Left ventricle myocardium inferior (tissue), 1 donor: Measurements from ENCODE around the gene ZNF280A. TPM values are rescaled to one million over a fixed set of nuclear protein-coding genes. Genes with fewer than 3 reads are reported as not detected.

Source experiments
- DNase-seq: peaks from one replicate; pipeline ENCODE4 v3.0.0-alpha.2; 2020
- H3K27ac ChIP-seq: fragments of 200-600 bp; replicated peaks from 2 replicates; pipeline ENCODE4 v1.8.0; 2021
- H3K27me3 ChIP-seq: fragments of 200-600 bp; 2 replicates; pipeline ENCODE4 v1.8.0; 2021; ENCODE audit warnings: low read depth
- H3K36me3 ChIP-seq: fragments of 200-600 bp; 2 replicates; pipeline ENCODE4 v1.8.0; 2021
- H3K4me1 ChIP-seq: fragments of 200-600 bp; 2 replicates; pipeline ENCODE4 v1.8.0; 2021
- H3K4me3 ChIP-seq: fragments of 200-600 bp; 2 replicates; pipeline ENCODE4 v1.8.0; 2021; ENCODE audit warnings: mild to moderate bottlenecking, moderate library complexity
- H3K9me3 ChIP-seq: fragments of 200-600 bp; replicated peaks from 2 replicates; pipeline ENCODE4 v1.8.0; 2021
- CTCF ChIP-seq: fragments of 200-600 bp; IDR thresholded peaks from 2 replicates; pipeline ENCODE4 v1.8.0; 2021; ENCODE audit warnings: antibody characterized with exemption, mild to moderate bottlenecking, borderline replicate concordance
- intact Hi-C: fragments of 100-400 bp; cut with micrococcal nuclease; formaldehyde crosslinking; loops from one replicate; pipeline ENCODE4 v1.11.0; 2022
- long read RNA-seq: library from polyadenylated mRNA; unstranded; transcript quantifications from one replicate; pipeline ENCODE4 v2.0.0, GENCODE V29; 2021
- total RNA-seq: library from RNA; stranded (reverse); fragmentation: NEBNext Ultra II Directional; extraction: Animal tissue kit (Norgen Biotek cat#: 25700); gene quantifications from one replicate; pipeline ENCODE4 v1.2.1, GENCODE V29; 2021
- donor health status: DM: no; HTN: yes; CAD: no; lungs with severe emphysema.

ZNF280A gene
- total RNA-seq = not detected
- long read RNA-seq = 0 reads

GRCh38 chr22:22520020-22520656 lies at the start of gene ZNF280A:
Gene ZNF280A (minus strand): TSS chr22:22520270. CDS start chr22:22515630, 4,640 bp downstream.
- peaks cover 85% of the 10 kb centered on the region for H3K27me3 ChIP-seq
- DNase-seq = no peak
- H3K36me3 ChIP-seq = no peaks in the 10 kb centered on the region
- H3K4me3 ChIP-seq = no peak within 1 kb of the TSS
- H3K9me3 ChIP-seq = no peaks in the 10 kb centered on the region
- intact Hi-C loops = no loop called here
- no peak for TF ChIP-seq CTCF
- no peaks in the 10 kb centered on the region for H3K4me1 ChIP-seq
- H3K27ac ChIP-seq = no peak within 1 kb of the TSS

GRCh38 chr22:22569218-22569617 lies 49.1 kb upstream of the ZNF280A start:
- intact Hi-C loops = no loop called here
- Histone ChIP-seq H3K36me3 (no peaks in the 10 kb centered on the region), H3K9me3 (peaks cover 7% of the 10 kb centered on the region), H3K4me1 (no peaks in the 10 kb centered on the region), H3K27ac (no peak overlapping the region), H3K27me3 (peaks cover 100% of the 10 kb centered on the region), H3K4me3 (no peak overlapping the region)
- no peak for TF ChIP-seq CTCF
- DNase-seq = no peak

GRCh38 chr22:22565981-22566380 lies 45.9 kb upstream of the ZNF280A start:
- TF ChIP-seq CTCF = no peak
- intact Hi-C loops = no loop called here
- peaks cover 69% of the 10 kb centered on the region for H3K27me3 ChIP-seq
- no peak overlapping the region for H3K4me3 ChIP-seq
- no peak for DNase-seq
- H3K9me3 ChIP-seq = peaks cover 7% of the 10 kb centered on the region
- H3K36me3 ChIP-seq = no peaks in the 10 kb centered on the region
- no peak overlapping the region for H3K27ac ChIP-seq
- no peaks in the 10 kb centered on the region for H3K4me1 ChIP-seq

- DNase-seq = peak; percentile 38
- H3K36me3 ChIP-seq = no peaks in the 10 kb centered on the region
- H3K4me3 ChIP-seq = no peak within 1 kb of the TSS
- peaks cover 7% of the 10 kb centered on the region for H3K27me3 ChIP-seq
- H3K27ac ChIP-seq = no peak within 1 kb of the TSS
- peak; percentile 47 for TF ChIP-seq CTCF
- H3K4me1 ChIP-seq = peaks cover 8% of the 10 kb centered on the region
- intact Hi-C loops = no loop called here
- H3K9me3 ChIP-seq = no peaks in the 10 kb centered on the region
Observed at GRCh38 chr22:22558972-22559603, 39.0 kb upstream of the ZNF280A start, which contains the start of gene PRAME. Gene PRAME (minus strand): TSS chr22:22559265. CDS start chr22:22556832, 2,433 bp downstream.

- Histone ChIP-seq H3K36me3 (no peaks in the 10 kb centered on the region), H3K27me3 (peaks cover 7% of the 10 kb centered on the region), H3K4me1 (peaks cover 9% of the 10 kb centered on the region), H3K9me3 (no peaks in the 10 kb centered on the region), H3K4me3 (no peak overlapping the region), H3K27ac (no peak overlapping the region)
- TF ChIP-seq CTCF = no peak
- no peak for DNase-seq
- intact Hi-C loops = no loop called here
Observed at GRCh38 chr22:22558071-22558971, 38.3 kb upstream of the ZNF280A start.
